ENCODE results near the gene TSC22D3. TPM values are rescaled to one million over a fixed set of nuclear protein-coding genes. Genes with fewer than 3 reads are reported as not detected.

TSC22D3 gene
- total and polyA plus RNA-seq, 7 experiments from 2014 or later: 44.2 to 1,917 (median 383) TPM

GRCh38 chrX:107763647-107764046, 11.9 kb downstream of the TSC22D3 start:
- Histone ChIP-seq H3K4me3 (ENCODE audit: low read length) (no peak overlapping the region), H3K36me3 (ENCODE audit: control insufficient read depth in 2 of 3, insufficient read depth in 3 of 3, low read length in 3 of 3) (no peaks in the 10 kb centered on the region), H3K4me1 (ENCODE audit: control insufficient read depth in 2 of 2, insufficient read depth in 2 of 2, low read length in 2 of 2) (no peaks in the 10 kb centered on the region), H3K27me3 (ENCODE audit: control insufficient read depth in 2 of 2, insufficient read depth in 2 of 2, low read length in 2 of 2) (no peaks in the 10 kb centered on the region), H3K27ac (ENCODE audit: low read depth, low read length) (no peak overlapping the region), H3K9me3 (ENCODE audit: control insufficient read depth in 2 of 3, low read length in 3 of 3) (no peaks in the 10 kb centered on the region)
- peaks cover 0 to 20% (median 0%) of the 10 kb centered on the region in 7 donors for H3K4me1 Mint-ChIP-seq
- peaks cover 0 to 2% (median 0%) of the 10 kb centered on the region in 5 donors for H3K27me3 Mint-ChIP-seq
- CTCF ChIA-PET: interaction anchor here (1.2 kb wide), 1 partner anchor 91 kb away, joined by 3 read pairs; no protein-coding TSS in a partner anchor
- H3K27ac Mint-ChIP-seq: peak overlapping the region in 1 of 9 donors; percentile 65
- no peaks in the 10 kb centered on the region for H3K9me3 Mint-ChIP-seq
- intact Hi-C loops (cut with micrococcal nuclease): no loop called here
- ATAC-seq (no peak), DNase-seq (no peak)
- no peak overlapping the region for H3K4me3 Mint-ChIP-seq
- H3K36me3 Mint-ChIP-seq: peaks cover 0 to 7% (median 0%) of the 10 kb centered on the region in 5 donors
- POLR2A ChIA-PET: interaction anchor here (1.1 kb wide), 1 partner anchor 12 kb away, joined by 3 read pairs; the partner anchor contains the start of gene TSC22D3

- H3K36me3 ChIP-seq (ENCODE audit: control insufficient read depth in 2 of 3, insufficient read depth in 3 of 3, low read length in 3 of 3): no peaks in the 10 kb centered on the region
- H3K4me3 ChIP-seq (ENCODE audit: low read length): no peak overlapping the region
- DNase-seq (no peak), ATAC-seq (no peak)
- CTCF ChIA-PET: interaction anchor here (1.3 kb wide), 1 partner anchor 14 kb away, joined by 3 read pairs; the partner anchor contains the start of gene TSC22D3
- peaks cover 0 to 2% (median 0%) of the 10 kb centered on the region in 5 donors for H3K27me3 Mint-ChIP-seq
- POLR2A ChIA-PET: interaction anchor here (1.5 kb wide), 1 partner anchor 9 kb away, joined by 6 read pairs; no protein-coding TSS in a partner anchor
- H3K9me3 ChIP-seq (ENCODE audit: control insufficient read depth in 2 of 3, low read length in 3 of 3): no peaks in the 10 kb centered on the region
- peaks cover 0 to 37% (median 18%) of the 10 kb centered on the region in 7 donors for H3K4me1 Mint-ChIP-seq
- H3K27ac ChIP-seq (ENCODE audit: low read depth, low read length): no peak overlapping the region
- H3K9me3 Mint-ChIP-seq: no peaks in the 10 kb centered on the region
- H3K4me1 ChIP-seq (ENCODE audit: control insufficient read depth in 2 of 2, insufficient read depth in 2 of 2, low read length in 2 of 2): peaks cover 0 to 5% of the 10 kb centered on the region in 2 donors
- H3K27ac Mint-ChIP-seq: no peak overlapping the region
- H3K27me3 ChIP-seq (ENCODE audit: control insufficient read depth in 2 of 2, insufficient read depth in 2 of 2, low read length in 2 of 2): no peaks in the 10 kb centered on the region
- H3K4me3 Mint-ChIP-seq: no peak overlapping the region
- intact Hi-C loops (cut with micrococcal nuclease): no loop called here
- H3K36me3 Mint-ChIP-seq: peaks cover 0 to 7% (median 0%) of the 10 kb centered on the region in 5 donors
These were observed 15.1 kb downstream of the TSC22D3 start for GRCh38 chrX:107760304-107761077.

- CTCF ChIA-PET: interaction anchor here (1.3 kb wide), 1 partner anchor 86 kb away, joined by 3 read pairs; no protein-coding TSS in a partner anchor
- no peak overlapping the region for H3K27ac ChIP-seq (ENCODE audit: low read depth, low read length)
- H3K4me1 ChIP-seq (ENCODE audit: control insufficient read depth in 2 of 2, insufficient read depth in 2 of 2, low read length in 2 of 2): peaks cover 0 to 8% of the 10 kb centered on the region in 2 donors
- no peaks in the 10 kb centered on the region for H3K9me3 ChIP-seq (ENCODE audit: control insufficient read depth in 2 of 3, low read length in 3 of 3)
- POLR2A ChIA-PET: no interaction called here
- Mint-ChIP-seq H3K27ac (no peak overlapping the region), H3K4me1 (peaks cover 0 to 32% (median 23%) of the 10 kb centered on the region in 7 donors), H3K36me3 (peaks cover 0 to 7% (median 0%) of the 10 kb centered on the region in 5 donors), H3K4me3 (no peak overlapping the region), H3K27me3 (no peaks in the 10 kb centered on the region), H3K9me3 (no peaks in the 10 kb centered on the region)
- no peak overlapping the region for H3K4me3 ChIP-seq (ENCODE audit: low read length)
- no peaks in the 10 kb centered on the region for H3K36me3 ChIP-seq (ENCODE audit: control insufficient read depth in 2 of 3, insufficient read depth in 3 of 3, low read length in 3 of 3)
- intact Hi-C loops (cut with micrococcal nuclease): no loop called here
- no peaks in the 10 kb centered on the region for H3K27me3 ChIP-seq (ENCODE audit: control insufficient read depth in 2 of 2, insufficient read depth in 2 of 2, low read length in 2 of 2)
- no peak for DNase-seq
- no peak for ATAC-seq
These were observed 17.3 kb downstream of the TSC22D3 start for GRCh38 chrX:107758231-107758766.

GRCh38 chrX:107755721-107756120, 19.9 kb downstream of the TSC22D3 start:
- Histone ChIP-seq H3K27ac (ENCODE audit: low read depth, low read length) (no peak overlapping the region), H3K4me3 (ENCODE audit: low read length) (no peak overlapping the region), H3K4me1 (ENCODE audit: control insufficient read depth in 2 of 2, insufficient read depth in 2 of 2, low read length in 2 of 2) (peaks cover 0 to 8% of the 10 kb centered on the region in 2 donors), H3K9me3 (ENCODE audit: control insufficient read depth in 2 of 3, low read length in 3 of 3) (no peaks in the 10 kb centered on the region), H3K27me3 (ENCODE audit: control insufficient read depth in 2 of 2, insufficient read depth in 2 of 2, low read length in 2 of 2) (no peaks in the 10 kb centered on the region), H3K36me3 (ENCODE audit: control insufficient read depth in 2 of 3, insufficient read depth in 3 of 3, low read length in 3 of 3) (no peaks in the 10 kb centered on the region)
- Mint-ChIP-seq H3K27ac (peak overlapping the region in 5 of 9 donors; percentile 19 to 75 (median 23)), H3K9me3 (no peaks in the 10 kb centered on the region), H3K36me3 (peaks cover 0 to 4% (median 0%) of the 10 kb centered on the region in 5 donors), H3K4me3 (peak overlapping the region in 1 of 10 donors; percentile 37), H3K27me3 (no peaks in the 10 kb centered on the region), H3K4me1 (peaks cover 0 to 38% (median 27%) of the 10 kb centered on the region in 7 donors)
- POLR2A ChIA-PET: interaction anchor here (1.6 to 2.0 kb wide), 2 partner anchors 12 to 13 kb away, joined by 4 to 12 read pairs; no protein-coding TSS in a partner anchor
- CTCF ChIA-PET: no interaction called here
- ATAC-seq (no peak), DNase-seq (no peak)
- intact Hi-C loops (cut with micrococcal nuclease): no loop called here

- ChIA-PET POLR2A (interaction anchor here (1.1 kb wide), 1 partner anchor 22 kb away, joined by 3 read pairs; the partner anchor contains the start of gene TSC22D3), CTCF (interaction anchor here (0.6 kb wide), 1 partner anchor 80 kb away, joined by 3 read pairs; no protein-coding TSS in a partner anchor)
- ATAC-seq: no peak
- Histone ChIP-seq H3K4me1 (ENCODE audit: control insufficient read depth in 2 of 2, insufficient read depth in 2 of 2, low read length in 2 of 2) (peaks cover 0 to 8% of the 10 kb centered on the region in 2 donors), H3K36me3 (ENCODE audit: control insufficient read depth in 2 of 3, insufficient read depth in 3 of 3, low read length in 3 of 3) (no peaks in the 10 kb centered on the region), H3K27ac (ENCODE audit: low read depth, low read length) (no peak overlapping the region), H3K9me3 (ENCODE audit: control insufficient read depth in 2 of 3, low read length in 3 of 3) (no peaks in the 10 kb centered on the region), H3K4me3 (ENCODE audit: low read length) (no peak overlapping the region), H3K27me3 (ENCODE audit: control insufficient read depth in 2 of 2, insufficient read depth in 2 of 2, low read length in 2 of 2) (no peaks in the 10 kb centered on the region)
- Mint-ChIP-seq H3K27ac (peak overlapping the region in 2 of 9 donors; percentile 36 to 59), H3K4me3 (no peak overlapping the region), H3K36me3 (no peaks in the 10 kb centered on the region), H3K4me1 (peaks cover 0 to 35% (median 25%) of the 10 kb centered on the region in 7 donors), H3K27me3 (no peaks in the 10 kb centered on the region), H3K9me3 (no peaks in the 10 kb centered on the region)
- DNase-seq: no peak
- intact Hi-C loops (cut with micrococcal nuclease): no loop called here
These were observed 22.4 kb downstream of the TSC22D3 start for GRCh38 chrX:107753187-107753586.

- Histone ChIP-seq H3K9me3 (ENCODE audit: control insufficient read depth in 2 of 3, low read length in 3 of 3) (no peaks in the 10 kb centered on the region), H3K27ac (ENCODE audit: low read depth, low read length) (no peak overlapping the region), H3K4me1 (ENCODE audit: control insufficient read depth in 2 of 2, insufficient read depth in 2 of 2, low read length in 2 of 2) (peaks cover 0 to 8% of the 10 kb centered on the region in 2 donors), H3K27me3 (ENCODE audit: control insufficient read depth in 2 of 2, insufficient read depth in 2 of 2, low read length in 2 of 2) (no peaks in the 10 kb centered on the region), H3K36me3 (ENCODE audit: control insufficient read depth in 2 of 3, insufficient read depth in 3 of 3, low read length in 3 of 3) (no peaks in the 10 kb centered on the region), H3K4me3 (ENCODE audit: low read length) (no peak overlapping the region)
- no peak overlapping the region for H3K27ac Mint-ChIP-seq
- ATAC-seq: no peak
- no peaks in the 10 kb centered on the region for H3K9me3 Mint-ChIP-seq
- H3K36me3 Mint-ChIP-seq: no peaks in the 10 kb centered on the region
- peaks cover 0 to 31% (median 21%) of the 10 kb centered on the region in 7 donors for H3K4me1 Mint-ChIP-seq
- no peak for DNase-seq
- ChIA-PET POLR2A (interaction anchor here (1.1 kb wide), 1 partner anchor 23 kb away, joined by 3 read pairs; the partner anchor contains the start of gene TSC22D3), CTCF (no interaction called here)
- H3K4me3 Mint-ChIP-seq: no peak overlapping the region
- H3K27me3 Mint-ChIP-seq: no peaks in the 10 kb centered on the region
- intact Hi-C loops (cut with micrococcal nuclease): no loop called here
These were observed 22.9 kb downstream of the TSC22D3 start for GRCh38 chrX:107752714-107753113.
